GM10248 (cell line): ENCODE measurements around the gene MAP3K9.

Experiments used
- CTCF ChIA-PET: fragments of 300-600 bp; sonication (Branson Sonifier 250); formaldehyde crosslinking; extraction: SDS; loops from one replicate; lab custom pipeline; 2021; ENCODE audit warnings: antibody characterized with exemption; lab: Yijun Ruan, JAX
- POLR2A ChIA-PET: fragments of 350-650 bp; sonication (Branson Sonifier 250); formaldehyde crosslinking; extraction: SDS; loops from one replicate; lab custom pipeline; 2020; ENCODE audit warnings: antibody characterized with exemption; lab: Yijun Ruan, JAX
- DNase-seq: peaks from one replicate; pipeline ENCODE4 v3.0.0; 2012; ENCODE audit errors: extremely low spot score
- CTCF ChIP-seq: IDR thresholded peaks from 2 replicates; pipeline ENCODE4 v1.5.1; 2012; ENCODE audit warnings: mild to moderate bottlenecking, low read depth; ENCODE audit errors: extremely low read depth, missing control alignments, control extremely low read depth

Gene MAP3K9

GRCh38 chr14:70742316-70742715 is 67.0 kb downstream of the MAP3K9 start:
- ChIA-PET POLR2A (no interaction called here), CTCF (interaction anchor here (1.0 kb wide), 1 partner anchor 12 kb away, joined by 3 read pairs; no protein-coding TSS in a partner anchor)
- no peak for TF ChIP-seq CTCF
- no peak for DNase-seq

DNA sequence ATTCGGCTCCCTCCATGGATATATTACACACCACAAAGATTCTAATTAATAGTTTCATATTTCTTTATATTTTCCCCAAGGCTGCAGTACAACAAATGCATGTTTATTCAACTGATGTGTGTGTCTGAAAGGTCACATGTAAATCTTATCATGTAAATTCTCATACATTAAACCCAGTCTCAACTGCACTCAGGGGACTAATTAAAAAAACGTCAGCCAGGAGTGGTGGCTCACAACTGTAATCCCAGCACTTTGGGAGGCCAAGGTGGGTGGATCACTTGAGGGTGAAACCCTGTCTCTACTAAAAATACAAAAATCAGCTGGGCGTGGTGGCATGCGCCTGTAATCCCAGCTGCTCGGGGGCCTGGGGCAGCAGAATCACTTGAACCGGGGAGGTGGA is 67.8 kb downstream of the MAP3K9 start:
- CTCF ChIA-PET = no interaction called here
- POLR2A ChIA-PET = no interaction called here
- no peak for DNase-seq
- no peak for TF ChIP-seq CTCF

DNA sequence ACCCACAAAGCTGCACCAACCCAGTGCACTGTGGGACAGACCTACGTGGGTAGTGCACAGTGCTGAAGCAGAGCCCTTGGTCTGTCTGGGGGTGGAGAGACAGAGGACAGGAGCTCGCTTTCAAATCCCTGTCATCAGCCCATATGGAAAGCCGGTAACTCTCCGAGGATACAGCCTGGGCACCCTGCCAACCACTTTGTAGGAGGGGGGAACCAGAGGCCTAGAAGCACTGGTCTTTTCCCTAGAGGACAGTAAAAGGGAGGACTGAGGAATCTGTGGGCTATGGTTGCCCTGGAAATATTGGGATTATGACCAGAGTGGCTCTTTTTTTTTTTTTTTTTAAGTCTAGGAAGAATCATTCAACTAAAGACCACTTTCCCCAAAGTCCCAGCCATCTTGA is 74.3 kb downstream of the MAP3K9 start:
- POLR2A ChIA-PET = no interaction called here
- CTCF ChIA-PET = interaction anchor here (0.9 to 1.4 kb wide), 3 partner anchors 9 to 83 kb away, joined by 3 read pairs; no protein-coding TSS in a partner anchor
- DNase-seq = no peak
- no peak for TF ChIP-seq CTCF

DNA sequence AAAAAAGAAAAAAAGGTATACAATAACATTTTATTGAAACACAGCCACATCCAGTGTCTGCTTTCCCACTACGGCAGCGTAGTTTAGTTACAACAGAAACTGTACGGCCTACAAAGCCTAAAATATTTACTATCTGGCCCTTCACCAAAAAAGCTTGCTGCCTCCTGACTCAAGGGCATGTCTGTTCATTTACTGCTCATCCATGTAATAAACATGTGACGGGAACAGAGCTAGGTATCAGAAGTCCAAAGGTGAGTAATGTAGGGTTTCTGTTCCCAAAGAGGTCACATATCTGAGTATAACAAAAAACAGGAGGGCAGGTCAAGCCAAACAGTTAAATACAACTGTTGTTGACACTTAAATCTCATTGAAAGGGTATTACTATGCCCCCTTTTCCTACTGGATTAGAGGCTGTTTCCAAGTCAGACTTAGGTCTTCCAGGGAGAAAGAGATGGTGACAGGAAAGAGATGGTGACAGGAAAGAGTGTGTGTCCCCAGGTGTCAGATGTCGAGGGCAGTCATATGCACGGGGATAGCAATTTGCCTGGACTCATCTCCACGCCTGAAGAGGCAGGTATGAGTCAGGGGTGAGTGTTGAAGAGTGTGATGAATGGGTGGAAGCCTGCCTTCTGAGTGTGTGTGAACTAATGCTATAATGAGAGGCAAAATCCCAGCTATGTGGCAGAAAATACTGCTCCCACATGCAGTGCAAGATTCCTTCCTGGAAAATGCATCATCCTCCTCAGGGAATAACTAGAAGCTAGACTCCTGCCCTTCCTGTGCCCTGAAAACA is 77.7 kb downstream of the MAP3K9 start:
- DNase-seq = no peak
- ChIA-PET CTCF (interaction anchor here (1.0 to 1.2 kb wide), 2 partner anchors 18 to 19 kb away, joined by 4 to 5 read pairs; no protein-coding TSS in a partner anchor), POLR2A (no interaction called here)
- no peak for TF ChIP-seq CTCF

GRCh38 chr14:70730393-70730792 is 78.9 kb downstream of the MAP3K9 start:
- CTCF ChIA-PET = interaction anchor here (1.3 kb wide), 1 partner anchor 16 kb away, joined by 3 read pairs; no protein-coding TSS in a partner anchor
- POLR2A ChIA-PET = interaction anchor here (0.6 kb wide), 1 partner anchor 958 kb away, joined by 3 read pairs; no protein-coding TSS in a partner anchor
- no peak for TF ChIP-seq CTCF
- no peak for DNase-seq

- no peak for TF ChIP-seq CTCF
- ChIA-PET CTCF (no interaction called here), POLR2A (no interaction called here)
- DNase-seq = no peak
Observed at GRCh38 chr14:70726651-70727375, 82.5 kb downstream of the MAP3K9 start.
